Measurements from ENCODE around the gene ERBB4.

The ERBB4 gene

GRCh38 chr2:211981451-211981850, 557.2 kb downstream of the ERBB4 start:
- DNase-seq, result no peak

- DNase-seq, result no peak
Observed at GRCh38 chr2:211976076-211976475, 562.5 kb downstream of the ERBB4 start.

- no peak for DNase-seq
Observed at GRCh38 chr2:211967234-211967633, 571.4 kb downstream of the ERBB4 start.

- no peak for DNase-seq
Observed at GRCh38 chr2:211963969-211964368, 574.6 kb downstream of the ERBB4 start.

GRCh38 chr2:211957799-211958198, 580.8 kb downstream of the ERBB4 start:
- no peak for DNase-seq

- DNase-seq, result no peak
Observed at GRCh38 chr2:211955648-211956047, 583.0 kb downstream of the ERBB4 start.

- DNase-seq, result no peak
Observed at GRCh38 chr2:211948932-211949331, 589.7 kb downstream of the ERBB4 start.

GRCh38 chr2:211946960-211947359, 591.6 kb downstream of the ERBB4 start:
- no peak for DNase-seq

GRCh38 chr2:211944572-211944971, 594.0 kb downstream of the ERBB4 start:
- no peak for DNase-seq

- no peak for DNase-seq
Observed at GRCh38 chr2:211942153-211942552, 596.4 kb downstream of the ERBB4 start.

- DNase-seq, result no peak
Observed at GRCh38 chr2:211941216-211941747, 597.3 kb downstream of the ERBB4 start.

GRCh38 chr2:211939177-211939576, 599.4 kb downstream of the ERBB4 start:
- no peak for DNase-seq

- no peak for DNase-seq
Observed at GRCh38 chr2:211934811-211935210, 603.8 kb downstream of the ERBB4 start.

- no peak for DNase-seq
Observed at GRCh38 chr2:211931314-211931713, 607.3 kb downstream of the ERBB4 start.

- DNase-seq, result no peak
Observed at GRCh38 chr2:211930331-211930730, 608.3 kb downstream of the ERBB4 start.

- no peak for DNase-seq
Observed at GRCh38 chr2:211928201-211928600, 610.4 kb downstream of the ERBB4 start.

GRCh38 chr2:211923019-211923418, 615.6 kb downstream of the ERBB4 start:
- DNase-seq, result no peak

- DNase-seq, result no peak
Observed at GRCh38 chr2:211903961-211904360, 634.6 kb downstream of the ERBB4 start.

- DNase-seq, result no peak
Observed at GRCh38 chr2:211901226-211901846, 637.3 kb downstream of the ERBB4 start.

GRCh38 chr2:211900518-211900917, 638.1 kb downstream of the ERBB4 start:
- DNase-seq, result no peak

GRCh38 chr2:211900000-211900399, 638.6 kb downstream of the ERBB4 start:
- no peak for DNase-seq

- DNase-seq, result no peak
Observed at GRCh38 chr2:211898702-211899101, 639.9 kb downstream of the ERBB4 start.

- no peak for DNase-seq
Observed at GRCh38 chr2:211881449-211881848, 657.2 kb downstream of the ERBB4 start.

- no peak for DNase-seq
Observed at GRCh38 chr2:211879323-211879722, 659.3 kb downstream of the ERBB4 start.

GRCh38 chr2:211877061-211877460, 661.5 kb downstream of the ERBB4 start:
- no peak for DNase-seq
